Posterior vena cava (tissue), 2 donors: Measurements from ENCODE around the gene OR52B4. TPM values are rescaled to one million over a fixed set of nuclear protein-coding genes. Genes with fewer than 3 reads are reported as not detected.
A peak's percentile ranks its signal among the peaks of the same experiment; 100 is the strongest.
"Not testable (repeated sequence)": the region's sequence is repeated elsewhere in the genome, so short reads cannot be mapped to it uniquely, and the experiment has no call there.

Source experiments
- DNase-seq: peaks from one replicate; pipeline ENCODE4 v3.0.0-alpha.2; 2020; ENCODE audit warnings: low spot score
- intact Hi-C, 2 donors: fragments of 100-400 bp; cut with DNase I; formaldehyde crosslinking; loops; one replicate each; pipeline versions ENCODE4 v1.14.1 to v1.14.2; 2022 to 2023
- long read RNA-seq, 2 donors: library from polyadenylated mRNA; unstranded; transcript quantifications; one replicate each; pipeline ENCODE4 v2.0.0, GENCODE V29; 2020 to 2021
- total RNA-seq, 2 donors: library from RNA; stranded (reverse); fragmentation: NEBNext Ultra II Directional; extraction: Animal tissue kit (Norgen Biotek cat#: 25700); gene quantifications; one replicate each; pipeline ENCODE4 v1.2.1, GENCODE V29; 2021
- donor health status: DM: yes; HTN: yes; CAD: no.
- donor health status: DM: yes; HTN: yes; CAD: no.

Gene OR52B4
- total RNA-seq: not detected
- long read RNA-seq, donor 1: 0 reads
- long read RNA-seq, donor 2: 0 reads

DNA sequence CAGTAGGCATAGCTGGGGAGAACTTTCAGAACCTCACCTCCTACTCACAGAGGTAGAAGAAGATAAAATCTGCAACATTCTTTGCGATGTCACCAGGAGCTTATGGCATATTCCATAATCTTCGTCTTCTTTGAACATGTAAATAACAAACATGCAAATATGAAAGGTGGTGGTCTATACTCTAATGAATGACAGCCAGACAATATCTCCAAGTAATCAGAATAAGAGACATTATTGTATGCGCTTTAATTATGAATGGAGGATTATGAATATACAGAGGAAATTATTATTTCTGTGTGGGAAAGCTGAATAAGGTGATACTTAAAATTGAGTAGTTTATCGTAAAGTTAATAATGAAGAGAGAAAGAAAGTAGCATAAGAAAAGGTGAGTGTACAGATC, at the start of gene OR52B4:
Gene OR52B4 (minus strand): TSS at position 101 of the 400 bp plus-strand sequence. CDS start 91 bp downstream, at position 10.
- intact Hi-C loops: no loop called here

DNA sequence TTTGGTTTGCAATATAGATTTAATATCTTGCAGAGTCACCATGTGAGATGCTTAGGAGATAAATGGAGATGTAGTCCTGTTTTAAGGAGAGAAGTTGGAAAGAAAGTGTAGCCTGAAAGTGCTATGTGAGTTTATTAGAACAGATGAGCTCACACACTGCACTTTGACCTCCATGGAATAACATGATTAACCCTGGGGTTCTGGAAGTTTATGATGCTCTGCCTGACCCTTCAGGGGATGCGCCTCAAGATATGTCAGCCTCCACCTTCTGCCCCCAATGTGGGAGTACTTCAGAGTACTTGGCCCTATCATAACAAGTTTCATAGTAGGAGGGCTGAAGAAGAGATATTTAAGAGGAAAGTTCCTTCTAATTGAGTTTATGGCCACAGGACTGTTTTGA, 48.6 kb upstream of the OR52B4 start:
- intact Hi-C loops: no loop called here
- DNase-seq: no peak

More for the DNA sequence above, at the start of gene OR52B4:
- DNase-seq: no peak

DNA sequence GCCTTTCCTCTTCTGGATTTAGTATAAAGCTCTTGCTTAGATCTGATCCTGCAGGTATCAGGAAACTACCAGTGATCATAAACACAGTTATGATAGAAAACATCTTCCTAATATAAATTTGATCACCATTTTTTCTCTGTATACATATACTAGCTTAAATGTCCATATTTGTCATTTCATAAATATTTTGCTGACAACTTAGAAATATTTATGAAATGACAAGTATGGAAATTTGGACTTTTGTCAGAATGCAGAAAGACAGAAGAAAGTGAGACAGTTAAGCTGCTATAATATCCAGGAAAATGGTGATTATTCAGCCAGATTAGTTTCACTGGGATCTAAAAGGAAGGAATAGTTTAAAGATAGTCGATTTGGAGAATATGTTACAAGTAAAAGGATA, 48.1 kb upstream of the OR52B4 start:
- no peak for DNase-seq
- intact Hi-C loops: no loop called here

DNA sequence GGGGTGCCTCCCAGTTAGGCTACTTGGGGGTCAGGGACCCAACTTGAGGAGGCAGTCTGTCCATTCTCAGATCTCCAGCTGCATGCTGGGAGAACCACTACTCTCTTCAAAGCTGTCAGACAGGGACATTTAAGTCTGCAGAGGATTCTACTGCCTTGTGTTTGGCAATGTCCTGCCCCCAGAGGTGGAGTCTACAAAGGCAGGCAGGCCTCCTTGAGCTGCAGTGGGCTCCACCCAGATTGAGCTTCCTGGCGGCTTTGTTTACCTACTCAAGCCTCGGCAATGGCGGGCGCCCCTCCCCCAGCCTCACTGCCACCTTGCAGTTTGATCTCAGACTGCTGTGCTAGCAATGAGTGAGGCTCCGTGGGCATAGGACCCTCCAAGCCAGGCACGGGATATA, 38.0 kb upstream of the OR52B4 start:
- intact Hi-C loops, DNase-seq: not testable (repeated sequence)

DNA sequence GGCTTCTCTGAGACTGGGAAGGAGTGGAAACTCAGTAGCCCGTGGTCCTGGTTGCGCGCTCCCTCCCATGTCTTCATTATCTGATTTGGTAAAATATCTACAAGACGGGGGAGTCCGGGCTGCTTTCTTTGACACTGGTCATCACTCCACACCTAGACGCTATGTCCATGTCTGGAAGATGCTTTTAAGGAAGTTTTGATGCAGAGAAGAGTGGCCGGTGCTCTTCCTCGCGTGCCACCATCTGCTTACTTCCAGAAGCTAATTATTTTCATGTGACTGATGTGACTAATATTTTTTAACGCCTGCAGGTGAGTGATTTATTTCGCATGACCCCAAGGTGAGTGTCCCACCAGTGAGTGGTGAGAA, 25.7 kb upstream of the OR52B4 start:
- intact Hi-C loops: no loop called here
- DNase-seq: no peak

DNA sequence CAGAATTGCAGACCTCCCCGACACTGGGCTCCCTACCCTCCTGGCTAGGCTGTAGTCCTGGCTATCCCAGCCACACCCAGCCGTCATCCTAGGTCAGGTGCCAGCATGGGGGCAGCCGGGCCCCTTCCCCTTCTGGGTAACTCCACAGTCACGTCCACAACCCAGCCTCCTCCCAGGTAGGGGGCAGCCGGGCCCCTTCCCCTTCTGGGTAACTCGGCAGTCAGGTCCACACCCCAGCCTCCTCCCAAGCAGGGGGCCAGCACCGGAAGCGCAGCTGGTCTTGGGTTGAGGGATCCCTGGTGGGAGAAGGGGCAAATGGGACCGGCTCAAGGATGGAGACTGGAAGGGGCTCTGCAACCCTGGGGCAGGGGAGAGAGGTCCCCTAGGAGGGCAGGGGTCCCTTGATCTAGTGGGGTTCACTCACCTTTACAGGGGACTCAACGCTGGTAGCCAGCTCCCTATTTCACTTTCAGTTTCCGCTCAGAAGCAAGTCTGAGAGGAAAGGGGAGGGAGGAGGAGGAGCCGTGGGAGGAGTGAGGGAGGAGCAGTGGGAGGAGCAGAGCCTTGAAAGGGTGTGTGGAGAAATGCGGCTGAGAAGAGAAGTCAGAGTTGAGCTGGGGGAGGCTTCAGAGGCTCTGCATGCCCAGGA, 25.1 kb upstream of the OR52B4 start, which contains the start of gene TRIM21:
Gene TRIM21 (minus strand): TSS at position 494 of the 649 bp plus-strand sequence. CDS start 3,293 bp downstream, outside the sequence.
- DNase-seq: peak; percentile 92
- intact Hi-C loops: no loop called here

DNA sequence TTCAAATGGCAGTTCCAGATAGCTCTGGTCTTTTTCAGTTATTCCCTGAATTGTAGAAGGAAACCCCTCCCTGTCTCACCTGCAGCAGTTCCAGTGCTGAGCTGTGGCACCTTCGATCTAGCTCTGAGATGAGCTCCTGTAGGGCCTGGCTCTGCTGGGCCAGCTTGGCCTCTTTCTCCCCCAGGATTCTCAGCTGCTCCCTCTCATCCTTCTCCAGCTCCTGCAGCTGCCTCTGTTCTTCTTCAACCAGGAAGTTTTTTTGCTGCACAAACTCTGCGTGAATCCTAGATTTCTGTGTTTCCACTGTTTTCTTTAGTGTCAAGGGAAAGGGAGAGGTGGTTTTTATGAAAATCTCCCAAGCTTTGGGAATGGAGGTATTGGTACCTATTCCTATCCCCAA, 20.0 kb upstream of the OR52B4 start:
- no peak for DNase-seq
- intact Hi-C loops: no loop called here

DNA sequence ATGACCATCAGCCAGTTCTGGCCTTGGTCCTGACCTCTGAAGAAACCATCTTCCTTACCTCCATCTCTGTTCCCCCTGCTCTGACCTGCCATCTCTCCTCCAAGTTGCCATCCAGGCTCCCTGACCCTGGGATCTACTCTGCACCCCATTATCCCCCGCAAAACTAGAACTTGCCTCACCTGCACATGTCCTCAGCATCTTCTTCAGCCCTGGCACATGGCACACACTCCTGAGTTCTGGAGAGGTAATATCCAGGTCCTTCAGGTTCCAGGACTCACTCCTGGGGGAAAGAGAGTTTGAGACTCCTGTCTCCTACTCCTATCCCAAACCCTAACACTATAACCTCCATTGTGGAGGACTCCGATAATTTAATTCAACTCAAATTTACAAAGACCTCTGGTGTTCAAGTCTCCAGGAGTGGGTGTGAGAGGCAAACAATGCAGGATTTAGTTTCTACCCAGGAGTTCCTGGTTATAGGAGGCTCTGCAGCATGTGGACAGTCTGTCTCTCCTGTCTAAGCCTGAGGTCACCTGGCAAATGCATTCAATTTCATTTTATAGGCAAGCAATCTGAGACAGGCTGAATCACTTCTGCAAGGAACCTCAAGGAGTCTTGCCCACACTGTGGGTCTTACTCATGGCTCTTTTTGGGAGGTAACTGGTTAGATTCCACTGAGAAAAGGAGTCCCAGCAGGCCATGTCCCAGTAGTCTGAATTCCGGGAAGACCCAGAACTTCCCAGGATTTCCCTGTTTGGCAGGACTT, 18.0 kb upstream of the OR52B4 start:
- intact Hi-C loops: no loop called here
- DNase-seq: no peak

DNA sequence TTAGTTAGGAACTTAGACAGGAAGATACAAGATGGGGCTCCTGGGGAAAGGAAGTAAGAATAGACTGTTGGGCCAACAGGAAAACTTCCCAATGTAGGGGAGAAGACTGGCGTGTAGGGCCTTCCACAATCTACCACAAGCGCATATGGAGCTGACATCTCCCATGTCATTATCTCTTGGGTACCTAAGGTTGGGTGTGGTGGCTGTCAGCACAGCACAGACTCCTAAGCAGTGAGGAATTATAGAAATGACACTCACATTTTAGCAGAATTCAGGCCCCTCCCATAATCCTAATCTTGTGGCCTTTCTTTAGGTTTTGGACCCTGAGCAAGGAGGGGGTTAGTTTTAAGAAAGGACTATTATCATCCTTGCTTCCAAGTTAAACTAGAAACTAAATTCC, 13.7 kb upstream of the OR52B4 start:
- intact Hi-C loops: no loop called here
- no peak for DNase-seq

DNA sequence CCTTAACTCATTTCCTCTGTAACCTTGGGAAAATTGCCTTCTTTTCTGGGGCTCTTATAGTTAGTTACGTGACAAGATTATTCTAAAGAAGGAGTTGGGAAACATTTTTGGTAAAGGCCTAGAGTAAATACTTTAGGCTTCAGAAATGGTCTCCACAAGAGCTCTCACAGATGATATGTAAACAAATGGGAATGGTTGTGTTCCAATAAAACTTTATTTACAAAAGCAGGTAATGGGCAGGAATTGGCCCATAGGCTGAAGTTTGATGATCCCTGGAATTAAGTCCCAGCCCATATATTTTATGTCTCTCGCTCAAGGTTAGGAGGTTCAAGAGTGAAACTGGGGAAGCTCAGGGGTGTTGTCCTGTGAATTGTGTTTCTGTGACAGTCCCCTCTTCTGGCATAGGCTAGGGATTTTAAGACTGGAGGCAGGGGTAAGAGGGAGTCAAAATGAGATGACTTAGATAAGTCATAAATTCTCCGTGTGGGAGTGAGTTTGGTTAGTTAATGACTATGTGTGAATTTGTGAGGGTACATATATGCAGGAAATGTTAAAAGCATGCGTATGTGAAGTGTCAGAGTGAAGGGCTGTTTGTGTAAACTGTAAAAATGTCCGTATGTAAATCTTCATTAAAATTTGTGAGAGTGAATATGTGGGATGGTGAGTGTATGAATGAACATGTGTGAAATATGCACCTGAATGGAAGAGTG, 7.4 kb upstream of the OR52B4 start:
- intact Hi-C loops: no loop called here
- DNase-seq: no peak

DNA sequence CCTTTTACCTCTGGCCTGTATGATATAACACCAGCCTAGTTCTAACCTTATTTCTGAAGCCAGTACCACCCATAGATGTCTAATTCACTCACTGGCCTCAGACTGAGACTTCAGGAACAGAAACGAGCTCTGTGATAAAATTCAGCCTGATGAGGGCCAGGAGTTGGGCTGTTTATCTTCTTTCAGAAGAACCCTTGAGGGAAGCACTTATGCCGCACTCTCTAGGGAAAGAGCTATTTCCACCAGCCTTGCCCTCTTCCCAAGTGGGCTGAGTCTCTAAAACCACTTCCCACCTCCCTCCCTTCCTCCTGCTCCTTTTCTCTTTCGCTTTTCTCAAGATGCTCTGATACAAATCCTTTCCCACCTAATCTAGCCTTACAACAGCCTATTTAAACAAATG, 2.0 kb upstream of the OR52B4 start:
- intact Hi-C loops: no loop called here
- DNase-seq: no peak

DNA sequence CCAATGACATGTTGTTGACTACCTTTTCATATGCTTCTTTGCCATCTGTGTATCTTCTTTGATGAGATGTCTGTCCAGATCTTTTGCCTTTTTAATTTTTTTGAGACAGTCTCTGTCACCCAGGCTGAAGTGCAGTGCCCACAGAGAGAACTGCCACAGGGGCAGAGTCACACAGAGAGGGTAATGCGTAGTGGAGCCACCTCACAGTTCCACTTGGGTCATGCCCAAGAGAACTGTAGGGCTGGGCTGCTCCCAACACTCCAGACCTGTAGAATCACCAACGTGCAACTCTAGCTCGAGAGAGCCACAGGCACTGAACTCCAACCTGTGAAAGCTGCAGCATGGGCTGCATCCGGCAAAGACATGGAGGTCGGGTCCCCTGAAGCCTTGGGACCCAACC, 20.0 kb downstream of the OR52B4 start:
- intact Hi-C loops, DNase-seq: not testable (repeated sequence)

DNA sequence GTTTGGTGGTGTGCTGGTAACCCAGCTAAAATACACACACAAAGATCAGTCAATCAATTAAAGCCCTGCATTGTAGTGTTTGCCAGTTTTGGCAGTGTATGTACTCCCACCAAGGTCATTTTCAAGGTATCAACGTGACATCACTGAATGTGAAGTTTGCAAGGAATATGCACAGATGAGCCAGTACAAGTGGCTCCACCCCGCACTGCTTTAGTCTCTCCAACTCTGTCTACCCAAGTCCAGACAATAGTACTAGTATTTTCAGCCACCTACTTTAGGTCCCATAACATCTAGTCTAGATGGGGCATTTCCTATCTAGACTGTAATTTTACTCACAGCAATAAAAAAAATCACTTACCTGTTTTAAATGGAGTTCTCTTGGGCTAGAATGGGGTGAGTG, 22.8 kb downstream of the OR52B4 start:
- intact Hi-C loops, DNase-seq: not testable (repeated sequence)

DNA sequence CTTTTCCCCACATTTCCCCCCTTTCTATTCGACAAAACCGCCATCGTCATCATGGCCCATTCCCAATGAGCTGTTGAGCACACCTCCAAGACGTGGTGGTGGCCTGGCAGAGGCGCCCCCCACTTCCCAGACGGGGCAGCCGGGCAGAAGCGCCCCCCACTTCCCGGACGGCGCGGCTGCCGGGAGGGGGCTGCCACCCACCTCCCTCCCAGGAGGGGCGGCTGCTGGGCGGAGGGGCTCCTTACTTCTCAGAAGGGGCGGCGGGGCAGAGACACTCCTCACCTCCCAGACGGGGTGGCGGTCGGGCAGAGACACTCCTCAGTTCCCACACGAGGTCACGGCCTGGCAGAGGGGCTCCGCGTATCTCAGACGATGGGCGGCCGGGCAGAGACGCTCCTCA, 33.8 kb downstream of the OR52B4 start:
- DNase-seq, intact Hi-C loops: not testable (repeated sequence)

Other genes starting within 250 kb of the OR52B4 start
- gene TRIM21, start 25.3 kb upstream of the OR52B4 start, total RNA-seq: 10 to 100 TPM; 11.7 to 13.8 TPM
- not detected for gene OR52K2, start 80.9 kb upstream of the OR52B4 start, total RNA-seq
- not detected for gene OR52K1, start 114.3 kb upstream of the OR52B4 start, total RNA-seq
- not detected for gene OR52M1, start 176.8 kb upstream of the OR52B4 start, total RNA-seq
- gene OR52I2, start 213.4 kb upstream of the OR52B4 start, total RNA-seq: not detected
- not detected for gene OR52I1, start 225.7 kb upstream of the OR52B4 start, total RNA-seq
- 1 to 10 TPM; 6.2 to 6.3 TPM for gene TRIM68, start 239.8 kb upstream of the OR52B4 start, total RNA-seq